ENCODE results near the gene GFPT2.

GRCh38 chr5:180347702-180348101 lies 5.4 kb downstream of the GFPT2 start:
- no peak for TF ChIP-seq CTCF (IDR thresholded peaks at IDR 0.05)
- no peak for TF ChIP-seq EP300 (IDR thresholded peaks at IDR 0.05)
